ENCODE results near the gene CAPNS1. TPM values are rescaled to one million over a fixed set of nuclear protein-coding genes. Genes with fewer than 3 reads are reported as not detected.

CAPNS1 gene
- total and polyA plus RNA-seq, 2 of the 13 experiments (the other 11 are each of a cell fraction or from before 2014, with no cell fraction given) = 322 to 526 TPM

- TF ChIP-seq BCLAF1 (IDR thresholded peaks at IDR 0.05) (no peak), SNAPC2 (CRISPR knock-in tag; IDR thresholded peaks at IDR 0.05) (no peak), E2F2 (CRISPR knock-in tag; IDR thresholded peaks at IDR 0.05; ENCODE audit: borderline replicate concordance) (no peak; the same call in 1 of the 2 replicates), ZNF101 (CRISPR knock-in tag; IDR thresholded peaks at IDR 0.05; ENCODE audit: borderline replicate concordance, low read depth) (no peak), ZNF446 (CRISPR knock-in tag; IDR thresholded peaks at IDR 0.05) (0 out of 2 replicates have a peak, but pooled peaks have one; percentile 41), ZXDC (CRISPR knock-in tag; IDR thresholded peaks at IDR 0.05) (no peak), ZMYM3 (CRISPR knock-in tag; IDR thresholded peaks at IDR 0.05) (peak; percentile 86; the same call in 1 of the 2 replicates), RAD21 (CRISPR knock-in tag; IDR thresholded peaks at IDR 0.05) (peak; percentile 43; the same call in 1 of the 2 replicates), TEF (CRISPR knock-in tag; IDR thresholded peaks at IDR 0.05) (peak; percentile 55), SKIL (CRISPR knock-in tag; IDR thresholded peaks at IDR 0.05; ENCODE audit: borderline replicate concordance) (no peak), ZNF510 (CRISPR knock-in tag; IDR thresholded peaks at IDR 0.05; ENCODE audit: low read depth) (no peak; the same call in 1 of the 2 replicates), RAD51 (IDR thresholded peaks at IDR 0.05; ENCODE audit: borderline replicate concordance) (no peak), RARA (CRISPR knock-in tag; IDR thresholded peaks at IDR 0.05) (peak; percentile 50), ZIK1 (CRISPR knock-in tag; IDR thresholded peaks at IDR 0.05; ENCODE audit: borderline replicate concordance, low read depth) (peak; percentile 95), PAX8 (CRISPR knock-in tag; IDR thresholded peaks at IDR 0.05; ENCODE audit: borderline replicate concordance) (no peak), NFIC (IDR thresholded peaks at IDR 0.05; ENCODE audit: low read length) (no peak)
- TF ChIP-seq, protein P1, sequence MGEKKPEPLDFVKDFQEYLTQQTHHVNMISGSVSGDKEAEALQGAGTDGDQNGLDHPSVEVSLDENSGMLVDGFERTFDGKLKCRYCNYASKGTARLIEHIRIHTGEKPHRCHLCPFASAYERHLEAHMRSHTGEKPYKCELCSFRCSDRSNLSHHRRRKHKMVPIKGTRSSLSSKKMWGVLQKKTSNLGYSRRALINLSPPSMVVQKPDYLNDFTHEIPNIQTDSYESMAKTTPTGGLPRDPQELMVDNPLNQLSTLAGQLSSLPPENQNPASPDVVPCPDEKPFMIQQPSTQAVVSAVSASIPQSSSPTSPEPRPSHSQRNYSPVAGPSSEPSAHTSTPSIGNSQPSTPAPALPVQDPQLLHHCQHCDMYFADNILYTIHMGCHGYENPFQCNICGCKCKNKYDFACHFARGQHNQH (CRISPR knock-in tag; IDR thresholded peaks at IDR 0.05) = peak; percentile 93
Measured at GRCh38 chr19:36139473-36140303, at the start of gene CAPNS1 (continued).

Data from HepG2 (cell line).